ENCODE data around the gene AP1S3.

Gene AP1S3

GRCh38 chr2:223852281-223852795, 15.0 kb upstream of the AP1S3 start:
- no peaks in the 10 kb centered on the region for H3K27me3 ChIP-seq (ENCODE audit: control insufficient read depth, insufficient read depth, low read length)
- no peaks in the 10 kb centered on the region for H3K4me1 ChIP-seq (ENCODE audit: control insufficient read depth, insufficient read depth, low read length)
- no peak overlapping the region for H3K9ac ChIP-seq (ENCODE audit: low read depth, low read length)
- H3K9me3 ChIP-seq (ENCODE audit: control insufficient read depth, insufficient read depth, low read length): peaks cover 7% of the 10 kb centered on the region; the same call in 1 of the 2 replicates
- no peak overlapping the region for H3K27ac ChIP-seq (ENCODE audit: low read depth, low read length)
- no peaks in the 10 kb centered on the region for H3K36me3 ChIP-seq (ENCODE audit: control insufficient read depth, insufficient read depth, low read length)
- H3K4me3 ChIP-seq (ENCODE audit: low read depth, low read length): no peak overlapping the region

- no peak overlapping the region for H3K4me3 ChIP-seq (ENCODE audit: low read depth, low read length)
- no peaks in the 10 kb centered on the region for H3K36me3 ChIP-seq (ENCODE audit: control insufficient read depth, insufficient read depth, low read length)
- H3K27me3 ChIP-seq (ENCODE audit: control insufficient read depth, insufficient read depth, low read length): no peaks in the 10 kb centered on the region
- H3K9me3 ChIP-seq (ENCODE audit: control insufficient read depth, insufficient read depth, low read length): peaks cover 7% of the 10 kb centered on the region; the same call in 1 of the 2 replicates
- H3K27ac ChIP-seq (ENCODE audit: low read depth, low read length): no peak overlapping the region
- no peak overlapping the region for H3K9ac ChIP-seq (ENCODE audit: low read depth, low read length)
- H3K4me1 ChIP-seq (ENCODE audit: control insufficient read depth, insufficient read depth, low read length): no peaks in the 10 kb centered on the region
These were observed 10.0 kb upstream of the AP1S3 start for GRCh38 chr2:223847410-223847809.

GRCh38 chr2:223846515-223846914, 9.1 kb upstream of the AP1S3 start:
- no peaks in the 10 kb centered on the region for H3K36me3 ChIP-seq (ENCODE audit: control insufficient read depth, insufficient read depth, low read length)
- H3K27ac ChIP-seq (ENCODE audit: low read depth, low read length): no peak overlapping the region

GRCh38 chr2:223841436-223842190, 4.2 kb upstream of the AP1S3 start:
- Histone ChIP-seq H3K9me3 (ENCODE audit: control insufficient read depth, insufficient read depth, low read length) (no peaks in the 10 kb centered on the region), H3K27me3 (ENCODE audit: control insufficient read depth, insufficient read depth, low read length) (no peaks in the 10 kb centered on the region), H3K36me3 (ENCODE audit: control insufficient read depth, insufficient read depth, low read length) (no peaks in the 10 kb centered on the region), H3K27ac (ENCODE audit: low read depth, low read length) (no peak overlapping the region), H3K4me1 (ENCODE audit: control insufficient read depth, insufficient read depth, low read length) (0 out of 2 replicates have a peak, but pooled peaks cover 5% of the 10 kb centered on the region), H3K9ac (ENCODE audit: low read depth, low read length) (no peak overlapping the region), H3K4me3 (ENCODE audit: low read depth, low read length) (no peak overlapping the region)

More at GRCh38 chr2:223846515-223846914, 9.1 kb upstream of the AP1S3 start:
- Histone ChIP-seq H3K4me3 (ENCODE audit: low read depth, low read length) (no peak overlapping the region), H3K9me3 (ENCODE audit: control insufficient read depth, insufficient read depth, low read length) (peaks cover 7% of the 10 kb centered on the region; the same call in 1 of the 2 replicates), H3K4me1 (ENCODE audit: control insufficient read depth, insufficient read depth, low read length) (no peaks in the 10 kb centered on the region), H3K27me3 (ENCODE audit: control insufficient read depth, insufficient read depth, low read length) (no peaks in the 10 kb centered on the region), H3K9ac (ENCODE audit: low read depth, low read length) (no peak overlapping the region)

- H3K4me3 ChIP-seq (ENCODE audit: low read depth, low read length): no peak overlapping the region; the same call in 1 of the 2 replicates
- no peaks in the 10 kb centered on the region for H3K27me3 ChIP-seq (ENCODE audit: control insufficient read depth, insufficient read depth, low read length)
- H3K4me1 ChIP-seq (ENCODE audit: control insufficient read depth, insufficient read depth, low read length): peaks cover 28% of the 10 kb centered on the region
- H3K27ac ChIP-seq (ENCODE audit: low read depth, low read length): no peak overlapping the region
- H3K9ac ChIP-seq (ENCODE audit: low read depth, low read length): no peak overlapping the region
- no peaks in the 10 kb centered on the region for H3K9me3 ChIP-seq (ENCODE audit: control insufficient read depth, insufficient read depth, low read length)
- no peaks in the 10 kb centered on the region for H3K36me3 ChIP-seq (ENCODE audit: control insufficient read depth, insufficient read depth, low read length)
These were observed 1.5 kb downstream of the AP1S3 start for GRCh38 chr2:223835701-223836532.

GRCh38 chr2:223834431-223834830, 3.0 kb downstream of the AP1S3 start:
- Histone ChIP-seq H3K9me3 (ENCODE audit: control insufficient read depth, insufficient read depth, low read length) (no peaks in the 10 kb centered on the region), H3K9ac (ENCODE audit: low read depth, low read length) (no peak overlapping the region), H3K36me3 (ENCODE audit: control insufficient read depth, insufficient read depth, low read length) (no peaks in the 10 kb centered on the region), H3K27me3 (ENCODE audit: control insufficient read depth, insufficient read depth, low read length) (no peaks in the 10 kb centered on the region), H3K4me1 (ENCODE audit: control insufficient read depth, insufficient read depth, low read length) (peaks cover 28% of the 10 kb centered on the region), H3K4me3 (ENCODE audit: low read depth, low read length) (no peak overlapping the region), H3K27ac (ENCODE audit: low read depth, low read length) (no peak overlapping the region)

- Histone ChIP-seq H3K9ac (ENCODE audit: low read depth, low read length) (no peak overlapping the region), H3K9me3 (ENCODE audit: control insufficient read depth, insufficient read depth, low read length) (no peaks in the 10 kb centered on the region), H3K27me3 (ENCODE audit: control insufficient read depth, insufficient read depth, low read length) (no peaks in the 10 kb centered on the region), H3K4me1 (ENCODE audit: control insufficient read depth, insufficient read depth, low read length) (peaks cover 23% of the 10 kb centered on the region), H3K36me3 (ENCODE audit: control insufficient read depth, insufficient read depth, low read length) (no peaks in the 10 kb centered on the region), H3K4me3 (ENCODE audit: low read depth, low read length) (no peak overlapping the region), H3K27ac (ENCODE audit: low read depth, low read length) (peak overlapping the region; percentile 0)
These were observed 5.0 kb downstream of the AP1S3 start for GRCh38 chr2:223832241-223832903.

- Histone ChIP-seq H3K36me3 (ENCODE audit: control insufficient read depth, insufficient read depth, low read length) (no peaks in the 10 kb centered on the region), H3K27ac (ENCODE audit: low read depth, low read length) (no peak overlapping the region), H3K9ac (ENCODE audit: low read depth, low read length) (no peak overlapping the region)
These were observed 8.3 kb downstream of the AP1S3 start for GRCh38 chr2:223829128-223829527.

GRCh38 chr2:223828314-223828713, 9.1 kb downstream of the AP1S3 start:
- peaks cover 13% of the 10 kb centered on the region for H3K4me1 ChIP-seq (ENCODE audit: control insufficient read depth, insufficient read depth, low read length)
- H3K27ac ChIP-seq (ENCODE audit: low read depth, low read length): no peak overlapping the region
- no peaks in the 10 kb centered on the region for H3K9me3 ChIP-seq (ENCODE audit: control insufficient read depth, insufficient read depth, low read length)
- no peak overlapping the region for H3K9ac ChIP-seq (ENCODE audit: low read depth, low read length)
- H3K27me3 ChIP-seq (ENCODE audit: control insufficient read depth, insufficient read depth, low read length): no peaks in the 10 kb centered on the region
- no peak overlapping the region for H3K4me3 ChIP-seq (ENCODE audit: low read depth, low read length)
- no peaks in the 10 kb centered on the region for H3K36me3 ChIP-seq (ENCODE audit: control insufficient read depth, insufficient read depth, low read length)

More at GRCh38 chr2:223829128-223829527, 8.3 kb downstream of the AP1S3 start:
- H3K4me3 ChIP-seq (ENCODE audit: low read depth, low read length): no peak overlapping the region
- H3K4me1 ChIP-seq (ENCODE audit: control insufficient read depth, insufficient read depth, low read length): peaks cover 17% of the 10 kb centered on the region
- no peaks in the 10 kb centered on the region for H3K27me3 ChIP-seq (ENCODE audit: control insufficient read depth, insufficient read depth, low read length)
- no peaks in the 10 kb centered on the region for H3K9me3 ChIP-seq (ENCODE audit: control insufficient read depth, insufficient read depth, low read length)

GRCh38 chr2:223826995-223827394, 10.4 kb downstream of the AP1S3 start:
- Histone ChIP-seq H3K36me3 (ENCODE audit: control insufficient read depth, insufficient read depth, low read length) (no peaks in the 10 kb centered on the region), H3K4me1 (ENCODE audit: control insufficient read depth, insufficient read depth, low read length) (no peaks in the 10 kb centered on the region), H3K27ac (ENCODE audit: low read depth, low read length) (no peak overlapping the region), H3K4me3 (ENCODE audit: low read depth, low read length) (no peak overlapping the region), H3K9ac (ENCODE audit: low read depth, low read length) (no peak overlapping the region), H3K27me3 (ENCODE audit: control insufficient read depth, insufficient read depth, low read length) (no peaks in the 10 kb centered on the region), H3K9me3 (ENCODE audit: control insufficient read depth, insufficient read depth, low read length) (no peaks in the 10 kb centered on the region)
